Posterior vena cava (tissue), 2 donors: ENCODE results near the gene EGF. TPM values are rescaled to one million over a fixed set of nuclear protein-coding genes. Genes with fewer than 3 reads are reported as not detected.
"Not testable (repeated sequence)": the region's sequence is repeated elsewhere in the genome, so short reads cannot be mapped to it uniquely, and the experiment has no call there.

ENCODE experiments used
- DNase-seq: peaks from one replicate; pipeline ENCODE4 v3.0.0-alpha.2; 2020; ENCODE audit warnings: low spot score
- intact Hi-C, 2 donors: fragments of 100-400 bp; cut with DNase I; formaldehyde crosslinking; loops; one replicate each; pipeline versions ENCODE4 v1.14.1 to v1.14.2; 2022 to 2023
- total RNA-seq, 2 donors: library from RNA; stranded (reverse); fragmentation: NEBNext Ultra II Directional; extraction: Animal tissue kit (Norgen Biotek cat#: 25700); gene quantifications; one replicate each; pipeline ENCODE4 v1.2.1, GENCODE V29; 2021
- donor health status: DM: yes; HTN: yes; CAD: no.
- donor health status: DM: yes; HTN: yes; CAD: no.

EGF gene
- total RNA-seq, 2 donors from 2014 or later: 0.14 TPM; not detected in 1

DNA sequence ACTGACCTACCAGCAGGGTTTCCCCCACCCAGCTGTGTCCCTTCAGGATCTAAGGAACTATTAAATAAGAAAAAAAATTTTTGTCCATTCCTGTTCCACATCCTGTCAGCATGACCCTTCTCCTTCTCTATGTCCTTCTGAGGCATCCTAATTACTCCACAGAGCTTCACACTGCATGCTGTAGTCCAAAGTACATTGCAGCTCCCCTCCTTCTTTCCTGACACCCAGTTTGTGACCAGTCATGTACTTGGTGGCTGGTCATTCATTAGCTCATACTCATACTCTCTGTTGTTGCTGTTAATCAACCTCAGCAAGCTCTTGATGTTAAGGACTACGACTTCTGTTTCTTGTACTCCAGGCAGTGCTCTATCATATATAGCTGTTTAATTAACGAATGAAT lies 2.4 kb upstream of the EGF start:
- intact Hi-C loops: no loop called here
- no peak for DNase-seq

DNA sequence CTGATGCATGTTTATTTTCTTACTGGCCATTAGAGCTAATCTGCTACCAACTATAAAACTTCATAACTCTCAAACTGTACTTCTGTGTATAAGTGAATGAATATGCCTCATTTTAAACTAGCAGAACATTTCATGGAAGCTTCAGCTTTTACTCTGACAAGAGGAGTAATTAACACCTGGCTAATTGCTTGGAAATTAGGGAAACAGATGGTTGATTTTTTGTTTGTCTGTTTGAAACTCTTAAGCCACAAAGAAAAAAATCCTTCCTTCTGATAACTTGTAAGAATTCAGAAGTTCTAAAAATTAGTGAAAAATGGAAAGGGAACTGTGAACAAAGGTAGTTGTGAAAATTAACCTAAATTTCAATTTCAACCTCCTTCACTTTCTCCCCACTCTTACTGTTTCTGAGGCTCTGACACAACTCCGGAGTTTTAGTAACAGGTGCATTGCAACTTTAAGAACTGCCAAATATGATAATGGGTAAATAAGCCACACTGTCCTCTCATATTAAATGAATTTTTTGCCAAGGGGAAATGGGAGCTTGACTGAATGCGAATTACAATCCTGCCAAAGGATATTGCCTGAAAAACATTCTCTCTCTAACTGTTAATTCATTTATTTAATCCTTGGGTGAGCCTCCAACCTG lies 1.0 kb downstream of the EGF start:
- intact Hi-C loops: no loop called here

DNA sequence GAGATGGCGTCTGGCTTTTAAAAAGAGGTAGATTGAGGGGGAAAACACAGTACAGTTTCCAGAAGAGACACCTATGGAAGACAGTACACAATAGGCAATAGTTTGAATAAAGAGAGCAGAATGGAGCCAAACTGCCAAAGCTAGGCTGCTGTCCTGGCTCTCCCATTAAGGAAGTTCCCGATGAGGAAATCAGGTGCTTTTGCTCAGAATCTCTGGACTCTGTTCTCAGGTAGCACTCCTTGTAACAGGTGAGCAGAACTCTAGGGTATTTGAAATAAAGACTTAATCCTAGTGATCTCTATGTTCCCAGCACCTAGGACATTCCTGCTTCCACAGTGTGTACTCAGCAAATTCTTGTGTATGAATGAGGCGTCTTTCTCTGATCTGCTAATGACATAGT lies 1.6 kb downstream of the EGF start:
- DNase-seq: no peak
- intact Hi-C loops: no loop called here

More for the DNA sequence above, 1.0 kb downstream of the EGF start:
- no peak for DNase-seq

DNA sequence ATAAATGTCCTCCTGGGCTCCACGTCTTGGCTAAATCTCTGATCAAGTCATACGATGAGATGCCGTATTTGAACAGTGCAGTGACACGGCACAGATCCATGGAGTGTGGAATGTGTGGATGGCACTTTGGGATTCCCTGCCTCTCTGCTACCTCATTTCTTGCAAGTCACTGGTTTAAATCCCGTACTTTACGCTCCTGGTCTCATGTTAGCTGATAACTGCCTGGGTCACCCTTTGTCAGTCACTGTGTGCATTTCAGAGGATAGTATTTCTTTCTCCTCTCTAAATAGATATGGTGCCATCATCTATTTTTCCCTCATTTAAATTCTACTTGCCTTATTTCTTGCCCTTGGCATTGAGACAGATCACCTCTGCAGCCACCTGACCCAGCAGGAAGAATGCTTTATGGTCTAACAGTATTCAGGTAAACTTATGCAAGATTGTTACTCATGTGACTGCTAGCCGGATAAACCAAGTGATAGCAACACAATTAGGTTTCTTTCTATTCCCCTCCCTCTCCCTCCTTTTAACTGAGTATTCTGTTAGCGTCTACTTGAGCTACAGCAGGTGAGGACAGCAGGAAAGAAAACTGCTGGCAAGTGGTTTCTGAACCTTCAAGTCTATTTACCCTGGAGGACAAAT lies 2.8 kb downstream of the EGF start:
- DNase-seq: no peak
- intact Hi-C loops: no loop called here

DNA sequence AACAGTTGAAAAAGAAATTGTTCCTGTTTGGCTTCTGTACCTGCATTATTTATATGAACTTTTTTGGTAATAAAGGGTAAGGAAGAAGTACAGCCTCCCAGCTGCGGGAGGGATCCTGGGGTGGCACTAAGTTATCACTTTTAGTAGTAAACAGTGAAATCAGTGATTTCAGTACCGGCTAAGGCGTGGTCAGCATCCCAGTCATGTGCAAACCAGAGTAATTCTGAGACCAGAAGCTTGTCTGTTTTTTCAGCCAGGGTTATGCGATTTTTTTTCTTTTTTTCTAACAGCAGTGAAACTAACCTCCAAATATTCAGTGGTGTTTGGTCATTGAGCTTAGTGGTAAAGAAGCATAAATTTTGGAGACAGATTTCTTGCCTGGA lies 3.3 kb downstream of the EGF start:
- DNase-seq: no peak
- intact Hi-C loops: no loop called here

DNA sequence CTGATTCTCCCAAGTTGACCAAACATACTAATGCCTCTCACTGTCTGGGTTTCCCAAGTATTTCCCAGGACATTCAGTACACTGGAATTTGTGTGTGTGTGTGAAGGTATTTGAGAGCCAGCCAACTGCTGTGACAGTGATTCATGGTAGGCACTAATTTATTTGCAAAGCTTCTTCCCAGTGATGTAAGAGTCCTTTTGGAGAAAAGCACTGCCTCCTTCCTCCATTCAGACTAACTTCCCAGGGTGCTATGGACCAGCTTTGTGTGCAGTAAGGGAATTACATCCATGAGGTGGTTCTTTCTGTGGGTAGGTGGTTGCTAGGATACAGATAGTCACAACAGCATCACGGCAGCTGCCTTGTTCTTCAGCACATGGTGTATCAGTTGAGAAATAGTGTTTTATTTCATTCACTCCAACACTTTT lies 8.7 kb downstream of the EGF start:
- DNase-seq: no peak
- intact Hi-C loops: loop anchor here in 1 of 2 donors (5.0 kb wide), 1 partner anchor 206 kb away; no protein-coding TSS in a partner anchor

DNA sequence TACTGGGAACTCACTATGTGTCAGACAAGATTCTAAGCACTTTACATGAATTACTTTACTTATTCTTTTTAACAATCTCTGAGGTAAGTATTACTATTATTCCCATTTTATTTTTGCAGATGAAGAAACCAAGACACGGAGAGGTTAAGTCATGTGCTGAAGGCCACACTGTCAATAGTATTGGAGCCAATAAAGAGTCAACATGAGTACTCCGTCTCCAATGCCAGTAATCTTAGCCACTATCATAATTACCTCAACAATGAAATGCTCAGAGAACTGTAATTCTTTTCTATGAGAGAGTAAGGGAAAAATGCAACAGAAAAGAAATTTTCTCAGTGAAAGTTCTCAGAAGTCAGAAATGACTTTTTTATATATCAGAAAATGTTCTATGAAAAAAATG lies 12.7 kb downstream of the EGF start:
- no peak for DNase-seq
- intact Hi-C loops: no loop called here

DNA sequence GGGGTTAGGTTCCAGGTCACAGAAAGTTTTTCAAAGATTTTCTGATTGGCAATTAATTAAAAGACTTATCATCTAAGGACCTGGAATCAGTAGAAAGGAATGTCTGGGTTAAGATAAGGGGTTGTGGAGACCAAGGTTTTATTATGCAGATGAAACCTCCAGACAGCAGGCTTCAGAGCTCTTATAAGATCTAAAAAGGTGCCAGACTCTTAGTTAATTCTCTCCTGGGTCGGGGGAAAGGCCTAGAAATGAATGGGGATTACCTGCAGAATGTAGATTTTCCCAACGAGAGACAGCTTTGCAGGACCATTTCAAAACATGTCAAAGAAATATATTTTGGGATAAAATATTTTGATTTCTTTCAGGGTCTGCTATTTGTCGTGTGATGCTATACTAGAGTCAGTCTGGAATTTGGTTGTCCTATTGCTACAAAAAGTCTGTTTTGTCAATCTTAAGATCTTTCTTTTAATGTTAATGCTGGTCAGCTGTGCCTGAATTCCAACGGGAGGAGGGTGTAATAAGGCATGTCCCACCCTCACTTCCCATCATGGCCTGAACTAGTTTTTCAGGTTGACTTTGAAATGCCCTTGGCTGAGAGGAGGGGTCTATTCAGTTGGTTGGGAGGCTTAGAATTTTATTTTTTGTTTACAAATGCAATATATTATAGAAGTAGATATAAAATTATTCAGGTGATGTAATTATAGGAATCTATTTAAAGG lies 15.8 kb downstream of the EGF start:
- intact Hi-C loops: no loop called here
- DNase-seq: no peak

DNA sequence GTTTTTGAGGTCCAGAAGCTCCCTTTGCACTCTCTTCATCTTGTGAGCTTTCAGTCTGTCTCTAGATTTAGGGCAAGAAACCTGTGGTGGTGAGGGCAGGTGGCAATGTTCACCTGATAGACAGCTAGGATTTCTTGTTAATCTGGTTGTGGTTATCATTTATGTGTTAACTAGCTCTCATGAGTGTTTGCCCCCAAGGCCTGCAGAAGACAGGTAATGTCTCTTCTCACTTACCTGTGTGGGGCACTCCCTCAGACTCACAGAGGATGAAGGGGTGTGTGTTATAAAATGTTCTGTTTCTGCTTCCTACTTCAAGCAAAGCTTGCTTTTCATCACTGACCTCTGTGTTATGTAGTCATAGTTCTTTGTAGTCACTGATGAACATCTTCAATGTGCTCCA lies 17.8 kb downstream of the EGF start:
- no peak for DNase-seq

DNA sequence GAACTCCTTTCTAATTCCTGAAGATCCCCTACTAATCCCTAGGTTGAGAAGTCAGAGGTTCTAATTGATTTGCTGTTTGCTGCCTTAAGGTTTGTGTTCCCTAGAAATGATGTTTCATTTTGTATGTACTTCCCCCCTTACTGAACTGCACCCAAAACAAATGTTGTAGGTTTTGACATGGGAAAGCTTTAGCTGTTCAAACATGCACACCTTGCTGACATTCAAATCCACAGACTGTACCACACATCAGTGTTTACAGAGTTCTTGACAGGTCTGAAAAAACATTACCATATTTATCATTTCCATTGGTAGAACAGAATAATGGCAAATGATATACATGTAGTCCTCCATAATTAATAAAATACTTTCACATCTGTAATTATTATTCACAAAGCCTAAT lies 18.2 kb downstream of the EGF start:
- DNase-seq: no peak

More for the DNA sequence above, 17.8 kb downstream of the EGF start:
- intact Hi-C loops: no loop called here

DNA sequence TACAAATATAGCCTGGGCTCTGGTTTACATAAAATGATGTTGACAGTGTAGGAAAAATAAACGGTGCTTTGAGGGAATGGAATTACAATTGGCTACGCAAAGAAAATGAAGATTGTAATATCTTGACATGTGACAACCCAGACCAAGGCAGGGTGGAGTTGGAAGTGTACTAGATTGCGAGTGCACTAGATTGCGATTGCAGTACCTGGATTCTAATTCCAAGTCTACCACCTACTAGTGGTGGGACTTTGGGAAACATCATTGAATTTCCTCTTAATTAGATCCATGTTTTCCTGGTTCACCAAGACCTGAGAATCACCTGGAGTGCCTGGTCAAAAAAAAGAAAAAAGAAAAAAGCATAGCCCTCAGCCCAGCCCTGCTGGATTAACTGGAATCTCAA lies 18.6 kb downstream of the EGF start:
- intact Hi-C loops: no loop called here

More for the DNA sequence above, 18.2 kb downstream of the EGF start:
- intact Hi-C loops: no loop called here

DNA sequence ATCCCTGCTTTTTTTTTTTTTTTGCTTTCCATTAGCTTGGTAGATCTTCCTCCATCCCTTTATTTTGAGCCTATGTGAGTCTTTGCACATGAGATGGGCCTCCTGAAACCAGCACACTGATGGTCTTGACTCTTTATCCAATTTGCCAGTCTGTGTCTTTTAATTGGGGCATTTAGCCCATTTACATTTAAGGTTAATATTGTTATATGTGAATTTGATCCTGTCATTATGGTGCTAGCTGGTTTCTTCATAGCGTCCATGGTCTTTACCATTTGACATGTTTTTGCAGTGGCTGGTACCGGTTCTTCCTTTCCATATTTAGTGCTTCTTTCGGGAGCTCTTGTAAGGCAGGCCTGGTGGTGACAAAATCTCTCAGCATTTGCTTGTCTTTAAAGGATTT lies 24.7 kb downstream of the EGF start:
- DNase-seq, intact Hi-C loops: not testable (repeated sequence)

More for the DNA sequence above, 18.6 kb downstream of the EGF start:
- DNase-seq: no peak

DNA sequence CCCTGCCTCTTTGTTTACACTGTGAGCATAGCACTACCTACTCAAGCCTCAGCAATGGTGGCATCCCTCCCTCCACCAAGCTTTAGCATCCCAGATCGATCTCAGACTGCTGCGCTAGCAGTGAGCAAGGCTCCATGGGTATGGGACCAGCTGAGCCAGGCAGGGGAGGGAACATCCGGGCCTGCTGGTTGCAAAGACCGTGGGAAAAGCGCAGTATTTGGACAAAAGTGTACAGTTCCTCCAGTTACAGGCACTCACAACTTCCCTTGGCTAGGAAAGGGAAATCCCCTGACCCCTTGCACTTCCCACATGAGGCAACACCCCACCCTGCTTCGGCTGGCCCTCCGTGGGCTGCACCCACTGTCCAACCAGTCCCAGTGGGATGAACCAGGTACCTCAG lies 26.5 kb downstream of the EGF start:
- no peak for DNase-seq
- intact Hi-C loops: no loop called here

DNA sequence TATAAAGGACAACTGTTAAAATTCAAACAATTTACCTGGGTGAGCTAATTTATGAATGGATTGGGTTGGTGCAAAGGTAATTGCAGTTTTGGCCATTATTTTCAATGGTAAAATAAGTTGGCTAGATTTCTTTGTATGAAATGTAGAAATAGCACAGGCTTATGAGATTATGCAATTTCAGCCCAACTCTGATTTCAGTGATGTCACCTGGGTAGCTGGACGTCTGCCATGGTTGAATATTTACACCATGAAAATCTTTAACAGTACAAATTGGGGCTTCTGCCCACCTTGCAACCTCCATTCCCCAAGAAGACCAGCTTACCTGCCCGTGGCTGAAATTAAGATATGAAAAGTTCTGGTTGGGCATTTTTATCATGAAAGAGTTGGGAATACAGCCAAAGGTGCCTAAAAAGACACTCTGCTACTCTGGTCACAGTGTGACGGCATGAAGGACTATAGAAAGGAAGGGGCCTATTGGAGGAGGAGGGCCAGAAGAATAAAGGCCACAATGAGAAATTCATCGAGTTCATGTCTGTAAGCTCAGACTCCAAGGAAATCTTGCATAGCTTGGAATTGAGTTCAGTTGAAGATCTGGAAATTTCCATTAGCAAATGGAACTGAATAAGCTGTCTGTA lies 29.7 kb downstream of the EGF start:
- intact Hi-C loops: no loop called here
- DNase-seq: no peak

DNA sequence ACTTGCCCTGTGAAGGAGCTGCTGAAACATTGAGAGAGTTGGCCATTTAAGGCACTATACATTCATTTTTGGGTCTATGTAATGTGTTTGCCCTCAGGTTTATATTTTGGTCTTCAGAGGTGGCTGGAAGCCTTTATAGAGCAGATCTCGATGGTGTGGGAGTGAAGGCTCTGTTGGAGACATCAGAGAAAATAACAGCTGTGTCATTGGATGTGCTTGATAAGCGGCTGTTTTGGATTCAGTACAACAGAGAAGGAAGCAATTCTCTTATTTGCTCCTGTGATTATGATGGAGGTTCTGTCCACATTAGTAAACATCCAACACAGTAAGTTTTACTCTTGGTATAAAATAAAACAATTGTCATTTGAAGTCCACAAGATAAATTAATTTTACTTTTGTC lies 31.1 kb downstream of the EGF start:
- intact Hi-C loops: no loop called here
- DNase-seq: no peak

DNA sequence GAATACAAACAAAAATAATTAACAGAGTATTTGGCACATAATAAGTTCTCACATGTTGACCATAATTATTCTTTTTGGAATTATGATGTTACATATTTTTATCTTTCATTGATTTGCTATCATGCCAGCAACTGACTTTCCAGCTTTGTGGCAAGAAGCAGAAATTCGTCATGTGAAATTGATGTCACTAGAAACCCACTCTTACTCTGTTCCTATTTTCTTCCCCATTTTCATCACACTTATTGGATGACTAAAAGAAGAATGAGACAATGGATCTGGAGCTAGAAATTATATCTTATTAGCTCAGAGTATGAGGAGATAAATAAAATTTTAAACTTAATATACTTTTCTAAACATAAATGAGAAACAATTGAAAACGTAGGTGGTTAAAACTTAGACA lies 31.9 kb downstream of the EGF start:
- intact Hi-C loops: no loop called here
- no peak for DNase-seq

DNA sequence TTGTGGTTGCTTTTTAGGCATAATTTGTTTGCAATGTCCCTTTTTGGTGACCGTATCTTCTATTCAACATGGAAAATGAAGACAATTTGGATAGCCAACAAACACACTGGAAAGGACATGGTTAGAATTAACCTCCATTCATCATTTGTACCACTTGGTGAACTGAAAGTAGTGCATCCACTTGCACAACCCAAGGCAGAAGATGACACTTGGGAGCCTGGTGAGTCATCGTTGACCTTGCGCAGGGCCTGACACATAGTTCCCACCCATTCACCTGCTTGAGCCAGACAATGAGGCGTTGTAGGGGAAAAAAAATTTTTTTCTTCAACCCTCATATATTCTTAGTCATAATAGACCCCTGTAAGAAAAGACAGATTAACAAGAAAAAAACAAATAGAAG lies 32.4 kb downstream of the EGF start:
- DNase-seq: no peak
- intact Hi-C loops: no loop called here

DNA sequence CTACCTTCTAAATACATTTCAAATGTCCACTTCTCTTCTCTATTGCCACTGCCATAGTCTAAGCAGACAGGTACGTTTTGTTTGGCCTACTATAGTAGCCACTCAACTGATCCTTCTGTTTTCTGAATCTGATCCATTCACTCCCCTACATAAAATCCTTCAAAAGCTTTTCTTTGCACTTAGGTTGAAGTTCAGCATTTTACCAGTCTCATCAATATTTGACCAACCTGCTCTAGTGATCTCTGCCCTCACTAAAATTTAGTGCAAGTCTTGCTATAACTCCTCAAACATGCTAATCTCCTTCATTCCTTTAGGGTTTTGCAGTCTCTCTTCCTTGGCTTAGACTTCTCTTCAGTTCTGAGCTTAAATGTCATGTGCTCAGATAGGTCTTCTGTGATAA lies 33.4 kb downstream of the EGF start:
- intact Hi-C loops: no loop called here
- no peak for DNase-seq

DNA sequence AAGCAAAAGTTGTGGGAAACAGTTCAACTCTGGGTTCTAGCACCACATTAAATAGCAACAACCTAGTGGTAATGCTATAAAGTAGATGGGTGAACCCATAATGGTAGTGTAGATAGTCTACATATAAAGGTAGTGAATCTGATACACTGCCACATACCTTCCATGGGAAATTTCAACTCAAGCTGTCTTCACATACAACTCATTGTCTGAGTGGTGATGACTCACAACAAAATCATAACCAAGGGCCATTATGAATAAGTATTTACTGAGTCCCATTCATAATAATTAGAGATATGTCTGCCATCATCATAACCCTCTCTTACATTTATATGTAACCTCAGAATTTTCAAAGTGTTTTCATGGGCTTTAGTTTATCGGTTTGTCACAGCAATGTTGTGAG lies 34.8 kb downstream of the EGF start:
- DNase-seq: no peak
- intact Hi-C loops: no loop called here

DNA sequence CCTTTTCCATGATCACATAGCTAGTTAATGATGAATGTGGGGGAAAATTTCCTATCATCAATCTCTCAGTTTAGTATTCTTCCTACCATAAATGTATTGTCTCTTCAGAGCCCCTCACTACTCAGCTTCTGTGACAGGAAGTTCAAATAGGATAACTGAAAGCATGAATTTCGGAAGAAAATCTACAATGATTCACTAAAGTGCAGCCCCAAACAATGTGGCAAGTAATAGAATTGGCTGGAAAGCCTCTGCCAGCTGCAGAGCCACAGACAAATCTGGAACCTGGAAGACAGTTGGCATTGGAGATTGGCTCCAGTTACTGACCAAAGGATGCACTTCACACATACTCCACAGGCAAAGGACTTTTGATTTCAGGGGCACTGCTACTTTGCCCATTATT lies 35.2 kb downstream of the EGF start:
- DNase-seq: no peak
- intact Hi-C loops: no loop called here
